HG03575 (cell line): ENCODE measurements around the gene CAPN14.
"Not testable (repeated sequence)": the region's sequence is repeated elsewhere in the genome, so short reads cannot be mapped to it uniquely, and the experiment has no call there.

Experiments
- ATAC-seq: cut with Tn5 transposase; IDR thresholded peaks from one replicate; pipeline ENCODE4 v1.9.1; 2021; ENCODE audit not compliant: unreplicated experiment, insufficient number of reproducible peaks, low FRiP score; ENCODE audit errors: extremely low read depth

CAPN14 gene

DNA sequence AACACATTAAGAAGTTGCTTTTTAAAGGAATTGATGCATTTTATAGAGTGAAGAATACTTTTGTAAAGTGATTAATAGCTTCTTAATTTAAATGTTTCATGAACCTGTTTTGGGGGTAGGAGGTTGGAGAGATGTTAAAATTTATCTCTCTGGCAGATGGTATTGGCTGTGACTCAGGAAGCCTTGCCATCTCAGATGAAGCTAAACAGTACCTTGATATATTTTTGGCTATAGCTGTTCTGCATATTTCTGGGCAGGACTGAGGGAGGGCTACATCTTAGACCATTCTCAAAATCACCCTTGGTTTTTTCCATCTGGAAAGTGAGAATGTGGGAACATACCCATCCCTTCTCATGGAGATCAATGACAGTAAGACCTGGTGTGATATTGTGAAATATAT, 13.4 kb downstream of the CAPN14 start:
- no peak for ATAC-seq

DNA sequence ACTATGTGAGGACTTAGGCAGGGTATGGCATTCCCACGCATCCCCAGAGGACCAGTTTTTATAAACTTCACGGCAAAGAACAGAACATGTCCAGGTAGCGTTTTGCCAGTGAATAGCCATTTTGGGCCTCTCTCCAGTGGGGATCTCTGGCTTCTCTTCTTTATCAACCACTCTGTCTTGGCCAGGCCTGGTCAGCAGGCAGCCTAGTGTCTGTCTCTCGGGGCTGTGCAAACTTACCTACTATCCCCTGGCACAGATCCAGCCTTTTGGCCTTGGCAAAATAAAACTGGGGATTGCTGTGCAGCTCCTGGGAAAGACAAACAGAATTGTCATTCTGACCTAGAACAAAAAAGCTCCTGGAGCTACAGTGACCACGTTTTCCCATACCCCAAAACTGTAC, 14.5 kb downstream of the CAPN14 start:
- ATAC-seq = no peak

DNA sequence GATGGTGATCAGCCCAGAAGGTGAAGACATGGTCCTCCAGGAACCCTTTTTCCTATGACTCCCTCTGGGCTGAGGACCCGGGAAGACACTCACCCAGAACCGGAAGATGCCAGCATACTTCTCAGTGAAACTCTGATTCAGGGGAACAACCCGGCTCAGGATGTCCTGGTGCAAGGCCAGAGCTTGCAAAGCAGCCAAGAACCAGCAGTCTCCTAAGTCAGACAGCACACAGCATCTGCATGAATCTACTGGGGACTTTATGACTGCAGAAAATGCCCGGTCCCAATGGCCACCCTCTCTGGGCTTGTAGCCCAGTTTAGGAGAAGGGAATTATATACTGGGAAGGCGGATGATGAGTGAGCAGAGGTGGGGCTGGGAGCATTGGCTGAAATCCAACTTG, 15.3 kb downstream of the CAPN14 start:
- no peak for ATAC-seq

- no peak for ATAC-seq
These were observed 16.3 kb downstream of the CAPN14 start for GRCh38 chr2:31200972-31201371.

DNA sequence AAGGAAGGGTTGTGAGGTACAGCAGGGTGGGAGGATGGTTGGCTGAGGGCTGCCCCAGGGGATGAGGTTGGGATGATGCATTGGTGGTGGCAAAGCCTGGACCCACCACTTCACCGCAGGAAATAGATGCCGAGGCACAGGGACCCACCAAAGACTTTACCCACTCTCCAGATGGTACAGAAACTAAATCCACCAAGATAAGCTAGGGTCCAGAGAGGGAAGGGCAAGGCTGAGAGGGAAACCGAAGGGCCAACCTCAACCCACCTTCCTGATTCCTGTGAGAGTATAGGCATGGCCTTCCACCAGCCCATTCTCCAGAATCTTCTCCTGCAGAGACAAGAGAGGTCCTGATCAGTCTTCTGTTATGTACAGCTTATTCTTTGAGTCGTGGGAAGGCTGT, 18.1 kb downstream of the CAPN14 start:
- no peak for ATAC-seq

GRCh38 chr2:31197669-31198068, 19.6 kb downstream of the CAPN14 start:
- no peak for ATAC-seq

DNA sequence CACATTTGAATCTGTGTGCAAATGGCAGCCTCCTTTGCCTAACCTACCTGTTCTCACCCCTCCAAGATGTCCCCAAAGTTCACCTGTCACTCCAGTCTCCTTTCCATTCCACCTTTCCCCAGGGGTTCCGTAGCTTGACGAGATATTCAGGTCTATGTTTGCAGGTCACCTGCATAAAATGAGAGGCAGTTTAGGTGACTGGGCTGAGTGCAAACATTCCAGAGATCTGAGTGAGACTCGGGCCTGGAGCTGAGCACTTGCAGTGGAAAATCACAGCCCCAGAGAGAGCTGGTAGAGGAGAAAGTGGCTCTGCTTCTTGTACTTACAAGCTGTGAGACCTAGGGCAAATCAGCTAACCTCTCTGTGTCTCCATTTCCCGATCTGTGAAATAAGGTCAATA, 20.1 kb downstream of the CAPN14 start:
- no peak for ATAC-seq

DNA sequence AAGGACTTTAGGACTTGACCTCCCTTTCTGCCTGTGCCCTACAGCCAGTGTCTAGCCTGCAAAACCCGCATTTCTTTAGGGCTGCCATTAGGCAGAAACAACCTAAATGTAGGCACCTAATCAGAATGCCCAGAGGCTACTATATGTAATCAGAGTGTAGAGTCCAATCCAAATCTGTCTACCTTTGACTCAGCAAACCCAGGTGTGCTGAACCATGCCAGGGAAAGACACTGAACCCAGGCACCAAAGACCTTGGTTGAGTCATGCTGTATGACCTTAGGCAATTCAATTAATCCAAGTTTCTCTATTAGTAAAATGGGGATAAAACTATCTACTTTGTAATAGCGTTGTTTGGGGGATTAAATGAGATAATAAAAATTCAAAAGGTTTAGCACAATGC, 20.7 kb downstream of the CAPN14 start:
- no peak for ATAC-seq

DNA sequence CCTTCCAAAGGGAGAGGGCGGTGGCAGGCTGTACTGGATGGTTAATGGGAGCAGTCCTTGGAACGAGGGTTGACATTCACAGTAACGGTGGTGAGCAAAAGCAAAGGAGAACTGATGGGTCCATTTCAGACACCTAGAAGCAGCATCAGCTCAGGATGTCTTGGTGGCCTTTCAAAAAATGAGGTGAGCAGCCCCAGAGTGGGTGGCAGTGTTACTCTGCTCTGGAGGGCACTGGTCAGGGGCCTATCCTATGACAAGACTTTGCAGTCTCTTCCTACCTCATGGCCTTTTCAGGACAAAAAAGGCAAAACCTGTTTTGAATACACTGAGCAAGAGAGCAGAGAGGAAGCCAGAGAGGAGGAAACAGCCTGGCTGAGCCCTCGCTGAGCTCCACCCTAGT, 23.5 kb downstream of the CAPN14 start:
- ATAC-seq = no peak

DNA sequence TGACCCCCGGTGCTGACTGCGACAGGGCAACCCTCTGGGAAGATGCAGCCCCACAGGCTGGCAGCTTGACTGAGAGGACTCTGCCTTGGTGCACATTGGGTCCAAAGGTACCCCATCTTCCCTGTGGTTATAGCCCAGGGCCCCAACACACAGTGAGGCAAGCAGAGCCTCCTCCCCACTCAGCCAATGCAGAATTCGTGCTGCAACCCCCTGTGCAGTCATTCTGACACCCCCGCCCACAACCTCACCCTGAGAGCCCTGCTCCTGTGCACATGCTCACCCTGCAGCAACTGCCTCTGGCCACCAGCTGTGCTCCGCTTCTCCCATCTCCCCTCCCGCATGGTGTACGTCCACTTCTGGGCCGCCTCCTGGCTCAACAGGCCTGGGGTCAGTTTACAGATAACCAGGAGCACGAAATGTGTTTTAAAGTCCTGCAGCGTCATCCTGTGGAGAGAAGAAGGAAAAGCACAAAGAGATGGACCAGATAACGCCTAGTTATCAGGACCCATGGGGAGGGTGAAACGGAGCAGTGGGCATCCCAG, 24.4 kb downstream of the CAPN14 start:
- ATAC-seq = no peak

DNA sequence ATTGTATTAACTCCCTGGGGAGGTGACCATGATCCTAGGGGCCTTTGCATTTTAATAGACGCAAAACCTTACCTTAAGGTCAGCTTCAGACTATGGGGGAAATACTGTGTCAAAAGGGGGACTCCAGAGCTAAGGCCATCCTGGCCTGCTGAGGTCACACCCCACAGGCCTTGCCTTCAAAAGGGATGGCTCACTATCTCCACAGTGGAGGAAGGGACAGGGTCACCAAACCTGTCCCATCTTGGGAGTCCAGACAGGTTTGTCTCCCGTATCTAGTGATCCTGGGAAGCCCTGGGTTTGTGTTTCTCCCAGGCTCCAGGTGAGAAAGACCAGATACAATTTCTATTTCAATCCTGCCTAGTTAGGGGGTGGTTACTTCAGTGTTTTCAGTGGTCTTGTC, 24.9 kb downstream of the CAPN14 start:
- ATAC-seq = no peak

DNA sequence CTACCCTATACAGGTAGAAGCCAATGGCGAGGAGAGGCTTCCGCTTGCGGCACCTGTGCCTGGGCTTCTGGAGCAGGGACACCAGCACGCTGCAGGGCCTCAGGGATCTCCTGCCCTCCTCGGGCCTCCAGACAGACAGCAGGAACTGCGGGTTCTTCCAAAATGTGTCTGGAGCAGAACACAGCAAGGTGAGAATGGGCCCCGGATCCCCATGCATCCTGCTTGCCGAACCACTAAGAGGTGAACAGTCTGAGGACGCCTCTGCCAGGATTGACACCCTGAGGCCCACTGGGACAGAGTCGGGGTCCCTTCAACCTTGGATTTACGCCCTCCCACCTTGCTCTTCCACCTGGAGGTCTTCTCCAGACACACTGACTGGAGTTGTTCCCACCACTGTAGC, 25.4 kb downstream of the CAPN14 start:
- ATAC-seq = no peak

- ATAC-seq = no peak
These were observed 27.1 kb downstream of the CAPN14 start for GRCh38 chr2:31190188-31190587.

DNA sequence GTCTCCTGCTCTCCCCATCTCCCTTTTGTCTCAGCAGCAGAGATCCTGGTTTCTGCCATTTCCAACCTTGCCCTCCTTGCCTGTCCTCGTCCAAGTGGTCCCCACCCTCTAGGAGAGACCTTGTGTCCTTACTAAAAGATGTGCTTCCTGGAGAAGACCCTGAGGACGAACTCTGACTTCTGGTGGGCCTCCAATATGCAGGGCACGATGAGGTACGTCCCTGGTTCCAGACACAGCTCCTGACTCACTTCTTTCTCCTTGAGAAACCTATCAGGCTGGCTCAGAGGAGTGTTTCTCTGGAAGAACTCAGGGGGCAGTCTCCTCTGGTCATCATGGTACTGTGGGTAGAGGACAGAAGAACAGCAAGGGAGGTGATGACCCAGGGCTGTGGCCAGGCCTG, 28.2 kb downstream of the CAPN14 start:
- ATAC-seq = no peak

GRCh38 chr2:31188131-31188530, 29.2 kb downstream of the CAPN14 start:
- ATAC-seq = no peak

DNA sequence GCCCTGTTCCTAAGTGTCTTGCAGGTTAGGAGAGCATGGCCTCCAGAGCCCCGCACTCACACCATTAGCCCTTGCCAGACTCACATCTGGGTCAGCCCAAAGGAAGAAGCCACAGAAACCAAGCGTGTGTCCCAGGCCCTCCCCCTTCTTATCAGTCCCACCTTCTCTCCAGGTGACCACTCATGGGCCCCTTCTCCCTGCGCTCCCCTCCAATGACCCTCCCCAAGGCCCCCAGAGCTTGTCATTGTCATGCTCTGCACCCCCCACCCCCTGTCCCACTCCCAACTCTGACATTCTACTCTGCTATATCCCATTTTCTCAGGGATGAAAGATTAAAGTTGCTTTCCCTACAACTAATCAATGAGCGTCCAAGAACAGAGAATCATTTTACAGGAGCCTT, 30.1 kb downstream of the CAPN14 start:
- no peak for ATAC-seq

- ATAC-seq = not testable (repeated sequence)
These were observed 33.3 kb downstream of the CAPN14 start for GRCh38 chr2:31183973-31184372.

GRCh38 chr2:31176742-31177141, 40.6 kb downstream of the CAPN14 start:
- ATAC-seq = no peak

- no peak for ATAC-seq
These were observed 46.2 kb downstream of the CAPN14 start for GRCh38 chr2:31171142-31171541.

DNA sequence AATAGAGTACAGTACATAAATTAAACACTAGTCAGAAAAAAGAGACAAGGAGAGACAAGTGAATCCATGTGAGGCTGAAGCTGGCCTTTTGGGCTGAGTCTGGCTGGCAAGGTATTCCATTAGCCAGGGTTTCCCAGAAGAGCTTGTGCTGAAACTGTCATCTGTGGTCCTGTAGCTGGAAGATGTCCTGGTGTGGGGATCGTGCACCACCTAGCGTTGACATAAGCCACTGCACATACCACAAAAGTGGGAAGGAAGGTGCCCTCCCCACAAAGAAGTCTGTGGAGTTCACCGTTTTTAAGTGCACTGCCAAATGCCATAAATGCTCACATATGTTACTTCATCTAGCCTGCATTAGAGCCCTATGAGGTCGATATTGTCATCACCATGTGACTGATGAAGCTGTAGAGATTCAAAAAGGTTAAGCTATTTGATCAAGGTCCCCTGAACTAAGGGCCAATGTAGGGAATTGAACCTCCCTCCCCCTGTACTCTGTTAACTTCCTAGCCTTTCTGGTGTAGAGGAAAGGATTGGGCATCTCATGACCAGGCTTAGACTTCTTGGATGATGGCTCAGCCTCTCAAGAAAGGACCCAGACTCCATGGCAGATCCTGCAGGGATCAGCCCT, 47.1 kb downstream of the CAPN14 start:
- no peak for ATAC-seq

DNA sequence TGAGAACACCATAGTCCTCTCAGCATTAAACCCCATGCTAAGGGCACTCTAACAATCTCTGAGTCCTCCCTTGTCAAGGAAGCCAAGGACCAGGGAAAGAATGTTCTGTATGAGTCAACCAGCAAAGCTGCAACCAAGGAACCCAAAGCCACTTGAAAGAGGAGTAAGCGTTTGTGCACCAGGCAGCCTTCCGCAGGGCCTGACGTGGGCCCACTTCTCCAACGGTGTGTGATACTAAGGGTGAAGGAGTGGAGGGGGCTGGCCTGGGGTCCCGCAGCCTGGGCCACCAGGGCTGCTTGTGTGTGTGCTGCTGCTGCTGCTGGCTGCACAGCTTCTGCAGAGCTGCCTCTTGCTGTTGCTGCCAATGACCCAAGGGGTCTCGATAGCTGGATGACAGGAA, 49.0 kb downstream of the CAPN14 start:
- no peak for ATAC-seq
